H1 (cell line): ENCODE results near the gene QSOX2.

Source experiments
- JUND ChIP-seq: IDR thresholded peaks from 2 replicates; pipeline ENCODE4 v1.6.1; 2011; ENCODE audit warnings: mild to moderate bottlenecking, improper control_type of control experiment, low read length
- MAFK ChIP-seq: IDR thresholded peaks from 2 replicates; pipeline ENCODE4 v1.6.1; 2012; ENCODE audit warnings: low read depth, mild to moderate bottlenecking, improper control_type of control experiment, low read length
- NRF1 ChIP-seq: IDR thresholded peaks from 2 replicates; pipeline ENCODE4 v1.6.1; 2011; ENCODE audit warnings: mild to moderate bottlenecking, low read depth, low read length, improper control_type of control experiment
- POLR2A ChIP-seq, 2 experiments: IDR thresholded peaks; 1 replicate in 1 of 2; 2 replicates in 1 of 2; pipeline ENCODE4 v1.6.1; 2011; ENCODE audit warnings: low read depth in 2 of 2, low read length in 2 of 2, mild to moderate bottlenecking in 2 of 2; ENCODE audit errors: control extremely low read depth in 1 of 2
- POLR2AphosphoS5 ChIP-seq: IDR thresholded peaks from 2 replicates; pipeline ENCODE4 v1.6.1; 2011; ENCODE audit warnings: low read depth, low read length

DNA sequence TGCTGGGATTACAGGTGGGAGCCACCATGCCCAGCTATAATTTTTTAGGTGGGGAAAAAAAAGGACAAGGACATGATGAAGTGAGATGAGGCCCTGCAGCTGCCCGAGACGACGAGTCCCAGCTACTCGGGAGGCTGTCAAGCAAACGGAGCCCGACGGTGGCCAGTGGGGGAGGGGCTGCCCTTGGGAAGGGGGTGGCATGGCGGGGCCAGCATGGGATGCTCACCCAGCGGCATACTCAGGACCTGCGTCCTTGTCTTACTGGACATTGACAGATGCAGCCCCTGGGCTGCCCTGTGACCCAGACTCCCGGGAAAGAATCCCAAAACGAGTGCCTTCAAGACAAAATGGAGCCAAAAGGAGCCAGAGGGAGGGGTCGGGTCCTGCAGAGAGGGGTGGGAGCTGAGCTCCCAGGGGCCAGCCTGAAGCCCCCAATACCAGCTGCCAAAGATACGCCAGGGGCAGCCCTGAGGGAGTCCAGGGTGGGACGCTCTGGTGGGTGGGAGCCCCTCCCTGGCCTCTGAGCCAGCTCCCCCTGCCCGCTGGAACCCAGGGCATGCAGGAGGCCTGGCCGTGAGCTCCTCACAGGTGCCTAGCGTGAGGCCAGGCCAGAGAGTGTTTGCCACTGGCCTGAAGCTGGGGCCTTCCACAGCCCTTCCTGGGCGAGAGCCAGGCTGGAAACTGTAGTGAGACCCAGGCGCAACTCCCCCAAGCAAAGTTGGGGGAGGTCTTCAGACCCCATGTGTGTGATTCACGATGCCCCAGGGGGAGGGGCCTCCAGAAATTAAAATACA is 42.5 kb upstream of the QSOX2 start:
- TF ChIP-seq NRF1 = no peak
- TF ChIP-seq POLR2AphosphoS5 = no peak
- no peak for TF ChIP-seq JUND
- no peak for TF ChIP-seq MAFK
- TF ChIP-seq POLR2A (IDR thresholded peaks at IDR 0.05; ENCODE audit: control extremely low read depth in 1 of 2, low read depth in 2 of 2, low read length in 2 of 2) = no peak
